HepG2 (cell line): Measurements from ENCODE around the gene ANKS3. TPM values are rescaled to one million over a fixed set of nuclear protein-coding genes. Genes with fewer than 3 reads are reported as not detected.

ENCODE experiments used
- ATF1 ChIP-seq: IDR thresholded peaks from 2 replicates; pipeline ENCODE4 v1.6.1; 2016; ENCODE audit warnings: mild to moderate bottlenecking, control low read depth
- CC2D1A ChIP-seq: sonication (generic); formaldehyde crosslinking; IDR thresholded peaks from 2 replicates; pipeline ENCODE4 v1.8.1; 2023; ENCODE audit warnings: mild to moderate bottlenecking, missing genetic modification reagents
- ETV5 ChIP-seq: IDR thresholded peaks from 2 replicates; pipeline ENCODE4 v1.6.1; 2018; ENCODE audit warnings: missing biosample characterization, missing genetic modification reagents, inconsistent platforms, borderline replicate concordance
- KDM5A ChIP-seq: fragments of 200-600 bp; sonication (generic); IDR thresholded peaks from 2 replicates; pipeline ENCODE4 v1.7.0; 2018; ENCODE audit warnings: antibody characterized with exemption, mild to moderate bottlenecking, low read length, borderline replicate concordance
- MAFG ChIP-seq: sonication (generic); formaldehyde crosslinking; IDR thresholded peaks from 2 replicates; pipeline ENCODE4 v1.5.1; 2020; ENCODE audit warnings: mild to moderate bottlenecking, missing genetic modification reagents
- MIER2 ChIP-seq: IDR thresholded peaks from 2 replicates; pipeline ENCODE4 v1.6.1; 2016; ENCODE audit warnings: missing biosample characterization, missing genetic modification reagents
- MIER3 ChIP-seq: IDR thresholded peaks from 2 replicates; pipeline ENCODE4 v1.6.1; 2016; ENCODE audit warnings: missing compliant biosample characterization, borderline replicate concordance
- NRL ChIP-seq: sonication (generic); formaldehyde crosslinking; IDR thresholded peaks from 2 replicates; pipeline ENCODE4 v1.5.0; 2020; ENCODE audit warnings: missing genetic modification reagents, mild to moderate bottlenecking, moderate library complexity, borderline replicate concordance
- SAP130 ChIP-seq: IDR thresholded peaks from 2 replicates; pipeline ENCODE4 v1.6.1; 2016; ENCODE audit warnings: low read depth
- TEAD2 ChIP-seq: sonication (generic); formaldehyde crosslinking; IDR thresholded peaks from 2 replicates; pipeline ENCODE4 v1.9.0; 2021; ENCODE audit warnings: missing genetic modification reagents
- ZNF572 ChIP-seq: sonication (generic); formaldehyde crosslinking; IDR thresholded peaks from 2 replicates; pipeline ENCODE4 v1.5.1; 2020; ENCODE audit warnings: mild to moderate bottlenecking, missing genetic modification reagents
- ZNF614 ChIP-seq: IDR thresholded peaks from 2 replicates; pipeline ENCODE4 v1.6.1; 2018; ENCODE audit warnings: missing biosample characterization, missing genetic modification reagents, inconsistent platforms, borderline replicate concordance
- polyA plus RNA-seq, 8 experiments: library from polyadenylated mRNA; depleted of rRNA in 3 of 8; stranded (reverse) in 7 of 8; unstranded in 1 of 8; fragments of >200 nt; fragmentation: Illumina TruSeq in 4 of 8; extraction: Trizol in 4 of 8; gene quantifications; 2 replicates each; pipeline versions ENCODE4 v1.2.1 to v1.2.3, GENCODE V29; 2011 to 2016; ENCODE audit warnings: low read depth in 4 of 8, missing spikeins in 1 of 8, mixed read lengths in 1 of 8; ENCODE audit not compliant: insufficient read depth in 1 of 8
- total RNA-seq, 5 experiments: library from RNA; depleted of rRNA; stranded (reverse); fragments of >200 nt; fragmentation: Illumina TruSeq; extraction: Trizol; gene quantifications; 2 replicates each; pipeline ENCODE4 v1.2.3, GENCODE V29; 2016; ENCODE audit warnings: low read depth in 1 of 5
- TF ChIP-seq, protein P1 (sequence below): IDR thresholded peaks from 2 replicates; pipeline ENCODE4 v1.6.1; 2012; ENCODE audit warnings: inconsistent platforms
- TF ChIP-seq, protein P2 (sequence below): sonication (generic); formaldehyde crosslinking; IDR thresholded peaks from 2 replicates; pipeline ENCODE4 v1.4.0; 2020; ENCODE audit warnings: mild to moderate bottlenecking, missing genetic modification reagents
- TF ChIP-seq, protein P3 (sequence below): sonication (generic); formaldehyde crosslinking; IDR thresholded peaks from 2 replicates; pipeline ENCODE4 v1.4.0; 2020; ENCODE audit warnings: mild to moderate bottlenecking, missing genetic modification reagents, borderline replicate concordance
- TF ChIP-seq, protein P4 (sequence below): fragments of 450-650 bp; IDR thresholded peaks from 2 replicates; pipeline ENCODE4 v1.6.1; 2017; ENCODE audit warnings: mild to moderate bottlenecking

Gene ANKS3
- total and polyA plus RNA-seq, 2 of the 13 experiments (the other 11 are each of a cell fraction or from before 2014, with no cell fraction given): 11.4 to 15.9 TPM

DNA sequence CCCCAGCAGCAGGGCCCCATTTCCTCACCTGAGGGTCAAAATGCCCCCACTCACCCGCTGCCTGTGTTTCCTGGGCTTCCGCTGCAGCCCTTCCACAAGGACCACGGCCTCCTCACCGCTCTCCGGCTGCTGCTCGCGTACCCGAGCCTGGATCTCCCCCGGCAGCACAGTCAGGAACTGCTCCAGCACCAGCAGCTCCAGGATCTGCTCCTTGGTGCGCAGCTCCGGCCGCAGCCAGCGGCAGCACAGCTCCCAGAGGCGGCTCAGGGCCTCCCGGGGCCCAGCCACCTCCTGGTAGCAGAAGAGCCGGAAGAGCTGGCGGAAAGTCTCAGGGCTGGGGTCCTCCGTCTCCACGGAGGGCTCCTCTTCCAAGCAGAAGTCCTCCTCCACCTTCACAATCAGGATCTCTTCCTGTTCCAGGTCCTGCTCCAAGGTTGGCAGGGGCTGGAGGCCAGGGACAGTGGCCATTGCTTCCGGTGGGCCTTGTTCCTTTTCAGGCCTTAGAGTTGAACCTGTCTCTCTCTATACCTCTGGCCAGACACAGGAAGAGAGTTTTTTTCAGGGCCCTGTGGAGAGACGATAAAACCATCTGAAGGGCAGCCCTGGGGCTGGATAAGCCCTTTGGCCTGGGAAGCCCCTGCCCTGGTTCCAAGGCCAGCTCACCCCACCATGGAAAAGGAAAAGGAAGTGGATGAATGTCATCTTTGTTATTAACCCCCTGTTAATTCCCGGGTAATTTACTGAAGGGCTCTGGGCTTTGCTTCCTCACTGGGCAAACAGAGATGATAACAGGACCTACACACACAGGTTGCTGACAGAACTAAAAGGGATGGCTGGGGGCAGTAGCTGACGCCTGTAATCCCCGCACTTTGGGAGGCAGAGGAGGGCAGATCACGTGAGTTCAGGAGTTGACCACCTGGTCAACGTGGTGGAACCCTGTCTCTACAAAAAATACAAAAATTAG is 31.7 kb upstream of the ANKS3 start (continued):
- no peak for TF ChIP-seq MAFG (CRISPR knock-in tag)
- TF ChIP-seq ATF1 (CRISPR knock-in tag): no peak
- TF ChIP-seq, protein P1, sequence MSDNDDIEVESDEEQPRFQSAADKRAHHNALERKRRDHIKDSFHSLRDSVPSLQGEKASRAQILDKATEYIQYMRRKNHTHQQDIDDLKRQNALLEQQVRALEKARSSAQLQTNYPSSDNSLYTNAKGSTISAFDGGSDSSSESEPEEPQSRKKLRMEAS: no peak; the same call in 1 of the 2 replicates
- no peak for TF ChIP-seq CC2D1A (CRISPR knock-in tag)
- peak; percentile 70; the same call in 1 of the 2 replicates for TF ChIP-seq ETV5 (CRISPR knock-in tag)
- no peak for TF ChIP-seq TEAD2 (CRISPR knock-in tag)
- TF ChIP-seq ZNF572 (CRISPR knock-in tag): no peak
- no peak for TF ChIP-seq KDM5A
- TF ChIP-seq, protein P2, sequence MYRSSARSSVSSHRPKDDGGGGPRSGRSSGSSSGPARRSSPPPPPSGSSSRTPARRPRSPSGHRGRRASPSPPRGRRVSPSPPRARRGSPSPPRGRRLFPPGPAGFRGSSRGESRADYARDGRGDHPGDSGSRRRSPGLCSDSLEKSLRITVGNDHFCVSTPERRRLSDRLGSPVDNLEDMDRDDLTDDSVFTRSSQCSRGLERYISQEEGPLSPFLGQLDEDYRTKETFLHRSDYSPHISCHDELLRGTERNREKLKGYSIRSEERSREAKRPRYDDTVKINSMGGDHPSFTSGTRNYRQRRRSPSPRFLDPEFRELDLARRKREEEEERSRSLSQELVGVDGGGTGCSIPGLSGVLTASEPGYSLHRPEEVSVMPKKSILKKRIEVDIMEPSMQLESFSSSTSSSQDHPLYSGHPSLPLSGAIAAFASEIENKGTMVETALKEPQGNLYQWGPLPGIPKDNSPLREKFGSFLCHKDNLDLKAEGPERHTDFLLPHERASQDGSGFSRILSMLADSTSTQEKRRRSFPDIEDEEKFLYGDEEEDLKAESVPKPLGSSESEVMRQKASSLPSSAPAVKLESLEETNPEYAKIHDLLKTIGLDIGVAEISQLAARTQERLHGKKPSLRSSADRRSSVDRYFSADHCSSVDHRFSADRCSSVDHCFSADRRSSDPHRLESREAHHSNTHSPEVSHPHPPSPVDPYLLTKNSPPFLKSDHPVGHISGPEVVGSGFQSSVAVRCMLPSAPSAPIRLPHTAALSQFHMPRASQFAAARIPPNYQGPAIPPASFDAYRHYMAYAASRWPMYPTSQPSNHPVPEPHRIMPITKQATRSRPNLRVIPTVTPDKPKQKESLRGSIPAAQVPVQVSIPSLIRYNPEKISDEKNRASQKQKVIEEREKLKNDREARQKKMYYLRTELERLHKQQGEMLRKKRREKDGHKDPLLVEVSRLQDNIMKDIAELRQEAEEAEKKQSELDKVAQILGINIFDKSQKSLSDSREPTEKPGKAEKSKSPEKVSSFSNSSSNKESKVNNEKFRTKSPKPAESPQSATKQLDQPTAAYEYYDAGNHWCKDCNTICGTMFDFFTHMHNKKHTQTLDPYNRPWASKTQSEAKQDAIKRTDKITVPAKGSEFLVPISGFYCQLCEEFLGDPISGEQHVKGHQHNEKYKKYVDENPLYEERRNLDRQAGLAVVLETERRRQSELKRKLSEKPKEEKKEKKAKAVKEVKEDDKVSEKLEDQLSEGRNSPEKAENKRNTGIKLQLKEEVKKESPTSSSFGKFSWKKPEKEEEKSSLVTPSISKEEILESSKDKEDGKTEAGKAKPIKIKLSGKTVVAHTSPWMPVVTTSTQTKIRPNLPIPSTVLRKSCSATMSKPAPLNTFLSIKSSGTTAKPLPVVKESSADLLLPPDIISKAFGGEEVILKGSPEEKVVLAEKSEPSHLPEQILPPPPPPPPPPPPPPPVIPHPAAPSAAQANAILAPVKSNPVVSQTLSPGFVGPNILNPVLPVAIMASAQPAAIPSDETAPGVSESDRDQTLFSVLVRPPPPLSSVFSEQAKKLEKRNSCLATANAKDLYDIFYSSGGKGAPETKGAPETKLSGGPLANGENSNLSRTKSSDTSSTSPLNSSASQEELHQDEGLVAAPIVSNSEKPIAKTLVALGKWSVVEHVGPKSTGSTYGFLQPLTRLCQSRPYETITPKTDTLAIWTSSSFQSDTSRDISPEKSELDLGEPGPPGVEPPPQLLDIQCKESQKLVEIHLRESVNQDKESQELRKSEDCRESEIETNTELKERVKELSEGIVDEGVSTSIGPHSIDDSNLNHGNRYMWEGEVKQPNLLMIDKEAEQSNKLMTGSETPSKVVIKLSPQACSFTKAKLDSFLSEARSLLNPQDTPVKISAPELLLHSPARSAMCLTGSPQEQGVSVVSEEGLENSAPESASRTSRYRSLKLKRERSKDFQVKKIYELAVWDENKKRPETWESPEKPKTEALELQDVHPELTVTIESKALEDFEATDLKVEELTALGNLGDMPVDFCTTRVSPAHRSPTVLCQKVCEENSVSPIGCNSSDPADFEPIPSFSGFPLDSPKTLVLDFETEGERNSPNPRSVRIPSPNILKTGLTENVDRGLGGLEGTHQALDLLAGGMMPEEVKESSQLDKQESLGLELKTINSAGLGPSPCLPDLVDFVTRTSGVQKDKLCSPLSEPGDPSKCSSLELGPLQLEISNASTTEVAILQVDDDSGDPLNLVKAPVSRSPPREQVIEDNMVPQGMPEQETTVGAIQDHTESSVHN (CRISPR knock-in tag): no peak
- TF ChIP-seq, protein P3, sequence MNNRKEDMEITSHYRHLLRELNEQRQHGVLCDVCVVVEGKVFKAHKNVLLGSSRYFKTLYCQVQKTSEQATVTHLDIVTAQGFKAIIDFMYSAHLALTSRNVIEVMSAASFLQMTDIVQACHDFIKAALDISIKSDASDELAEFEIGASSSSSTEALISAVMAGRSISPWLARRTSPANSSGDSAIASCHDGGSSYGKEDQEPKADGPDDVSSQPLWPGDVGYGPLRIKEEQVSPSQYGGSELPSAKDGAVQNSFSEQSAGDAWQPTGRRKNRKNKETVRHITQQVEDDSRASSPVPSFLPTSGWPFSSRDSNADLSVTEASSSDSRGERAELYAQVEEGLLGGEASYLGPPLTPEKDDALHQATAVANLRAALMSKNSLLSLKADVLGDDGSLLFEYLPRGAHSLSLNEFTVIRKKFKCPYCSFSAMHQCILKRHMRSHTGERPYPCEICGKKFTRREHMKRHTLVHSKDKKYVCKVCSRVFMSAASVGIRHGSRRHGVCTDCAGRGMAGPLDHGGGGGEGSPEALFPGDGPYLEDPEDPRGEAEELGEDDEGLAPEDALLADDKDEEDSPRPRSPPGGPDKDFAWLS (CRISPR knock-in tag): no peak
- no peak for TF ChIP-seq ZNF614
- TF ChIP-seq NRL: peak; percentile 43; the same call in 1 of the 2 replicates
- TF ChIP-seq MIER2 (CRISPR knock-in tag): no peak
- TF ChIP-seq MIER3 (CRISPR knock-in tag): no peak
- TF ChIP-seq, protein P4, sequence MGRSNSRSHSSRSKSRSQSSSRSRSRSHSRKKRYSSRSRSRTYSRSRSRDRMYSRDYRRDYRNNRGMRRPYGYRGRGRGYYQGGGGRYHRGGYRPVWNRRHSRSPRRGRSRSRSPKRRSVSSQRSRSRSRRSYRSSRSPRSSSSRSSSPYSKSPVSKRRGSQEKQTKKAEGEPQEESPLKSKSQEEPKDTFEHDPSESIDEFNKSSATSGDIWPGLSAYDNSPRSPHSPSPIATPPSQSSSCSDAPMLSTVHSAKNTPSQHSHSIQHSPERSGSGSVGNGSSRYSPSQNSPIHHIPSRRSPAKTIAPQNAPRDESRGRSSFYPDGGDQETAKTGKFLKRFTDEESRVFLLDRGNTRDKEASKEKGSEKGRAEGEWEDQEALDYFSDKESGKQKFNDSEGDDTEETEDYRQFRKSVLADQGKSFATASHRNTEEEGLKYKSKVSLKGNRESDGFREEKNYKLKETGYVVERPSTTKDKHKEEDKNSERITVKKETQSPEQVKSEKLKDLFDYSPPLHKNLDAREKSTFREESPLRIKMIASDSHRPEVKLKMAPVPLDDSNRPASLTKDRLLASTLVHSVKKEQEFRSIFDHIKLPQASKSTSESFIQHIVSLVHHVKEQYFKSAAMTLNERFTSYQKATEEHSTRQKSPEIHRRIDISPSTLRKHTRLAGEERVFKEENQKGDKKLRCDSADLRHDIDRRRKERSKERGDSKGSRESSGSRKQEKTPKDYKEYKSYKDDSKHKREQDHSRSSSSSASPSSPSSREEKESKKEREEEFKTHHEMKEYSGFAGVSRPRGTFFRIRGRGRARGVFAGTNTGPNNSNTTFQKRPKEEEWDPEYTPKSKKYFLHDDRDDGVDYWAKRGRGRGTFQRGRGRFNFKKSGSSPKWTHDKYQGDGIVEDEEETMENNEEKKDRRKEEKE: no peak
- TF ChIP-seq SAP130 (CRISPR knock-in tag): peak; percentile 44
